Esophagus muscularis mucosa (tissue), 4 donors: Measurements from ENCODE around the gene MAP3K14.

ENCODE experiments used
- EP300 ChIP-seq: sonication (generic); formaldehyde crosslinking; IDR thresholded peaks from one replicate; pipeline ENCODE4 v1.6.1; 2017; ENCODE audit warnings: antibody characterized with exemption
- POLR2A ChIP-seq: fragments of 450-650 bp; IDR thresholded peaks from one replicate; pipeline ENCODE4 v1.6.1; 2017; ENCODE audit warnings: antibody characterized with exemption, moderate library complexity, mild to moderate bottlenecking, low read depth
- TF ChIP-seq, protein P1 (sequence below), 3 experiments: fragments of 200-600 bp in 2 of 3; fragments of 450-650 bp in 1 of 3; sonication (generic) in 2 of 3; IDR thresholded peaks; one replicate each; pipeline ENCODE4 v1.5.1; 2017 to 2019; ENCODE audit warnings: antibody characterized with exemption in 3 of 3, mild to moderate bottlenecking in 2 of 3, moderate library complexity in 1 of 3

DNA sequence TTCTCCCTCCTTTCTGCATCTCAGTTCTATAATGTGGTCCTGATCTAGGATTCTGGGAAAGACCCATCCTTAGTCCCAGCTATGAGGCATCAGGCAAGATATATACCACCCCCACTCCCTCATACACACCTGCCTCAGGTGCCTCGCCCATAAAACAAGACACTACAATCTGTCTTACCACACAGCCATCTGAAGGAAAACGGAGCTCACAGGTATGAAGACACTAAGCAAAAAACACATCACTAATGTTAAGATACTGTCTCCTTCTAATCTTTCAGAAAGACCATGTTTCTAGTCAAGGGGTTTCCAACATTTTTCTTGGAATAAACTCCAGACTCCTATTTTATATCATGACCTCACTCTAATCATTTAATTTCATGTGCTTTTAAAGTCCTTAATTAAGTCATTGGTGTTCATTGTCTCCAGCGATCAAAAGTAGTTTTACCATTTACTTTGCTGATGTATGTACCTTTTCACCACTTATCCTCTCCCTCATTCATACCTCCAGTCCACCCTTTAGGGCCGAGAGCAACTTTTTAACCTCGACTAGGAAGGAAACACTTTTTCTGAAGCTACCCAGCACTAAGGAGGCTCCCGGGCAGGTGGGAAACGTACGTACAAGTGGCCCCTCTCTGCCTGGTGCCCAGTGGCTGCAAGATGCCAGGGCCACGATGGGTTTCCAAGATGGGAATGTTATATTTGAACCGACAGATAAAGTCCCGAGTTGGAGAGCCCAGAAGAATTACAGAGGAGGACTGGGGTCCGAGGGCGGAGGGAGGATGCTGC lies 979 bp downstream of the MAP3K14 start:
- no peak for TF ChIP-seq POLR2A
- TF ChIP-seq, protein P1, sequence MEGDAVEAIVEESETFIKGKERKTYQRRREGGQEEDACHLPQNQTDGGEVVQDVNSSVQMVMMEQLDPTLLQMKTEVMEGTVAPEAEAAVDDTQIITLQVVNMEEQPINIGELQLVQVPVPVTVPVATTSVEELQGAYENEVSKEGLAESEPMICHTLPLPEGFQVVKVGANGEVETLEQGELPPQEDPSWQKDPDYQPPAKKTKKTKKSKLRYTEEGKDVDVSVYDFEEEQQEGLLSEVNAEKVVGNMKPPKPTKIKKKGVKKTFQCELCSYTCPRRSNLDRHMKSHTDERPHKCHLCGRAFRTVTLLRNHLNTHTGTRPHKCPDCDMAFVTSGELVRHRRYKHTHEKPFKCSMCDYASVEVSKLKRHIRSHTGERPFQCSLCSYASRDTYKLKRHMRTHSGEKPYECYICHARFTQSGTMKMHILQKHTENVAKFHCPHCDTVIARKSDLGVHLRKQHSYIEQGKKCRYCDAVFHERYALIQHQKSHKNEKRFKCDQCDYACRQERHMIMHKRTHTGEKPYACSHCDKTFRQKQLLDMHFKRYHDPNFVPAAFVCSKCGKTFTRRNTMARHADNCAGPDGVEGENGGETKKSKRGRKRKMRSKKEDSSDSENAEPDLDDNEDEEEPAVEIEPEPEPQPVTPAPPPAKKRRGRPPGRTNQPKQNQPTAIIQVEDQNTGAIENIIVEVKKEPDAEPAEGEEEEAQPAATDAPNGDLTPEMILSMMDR (IDR thresholded peaks at IDR 0.05): no peak
- no peak for TF ChIP-seq EP300
